GM10847 (cell line): Measurements from ENCODE around the gene RTN4RL2.

Experiments used
- POLR2A ChIP-seq: IDR thresholded peaks from 2 replicates; pipeline ENCODE4 v1.6.1; 2011; ENCODE audit not compliant: insufficient read length; ENCODE audit errors: extremely low read depth

Gene RTN4RL2

DNA sequence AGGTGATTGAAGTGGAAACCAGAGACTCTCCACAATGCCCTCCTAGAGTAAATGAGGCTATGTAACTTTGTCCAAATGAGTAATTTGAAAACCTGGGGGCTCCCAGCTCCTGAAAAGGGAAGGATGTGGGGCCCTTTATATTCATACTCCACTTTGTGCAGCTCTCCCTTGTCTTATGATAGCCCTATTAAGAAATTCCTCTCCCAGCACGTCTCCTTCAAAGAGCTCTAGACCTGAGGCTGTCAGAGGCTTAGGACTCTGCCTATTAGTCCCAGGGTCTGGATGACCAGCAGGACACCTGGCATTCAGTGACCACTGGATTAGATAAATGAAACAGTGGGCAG is 53.1 kb downstream of the RTN4RL2 start:
- TF ChIP-seq POLR2A: no peak

DNA sequence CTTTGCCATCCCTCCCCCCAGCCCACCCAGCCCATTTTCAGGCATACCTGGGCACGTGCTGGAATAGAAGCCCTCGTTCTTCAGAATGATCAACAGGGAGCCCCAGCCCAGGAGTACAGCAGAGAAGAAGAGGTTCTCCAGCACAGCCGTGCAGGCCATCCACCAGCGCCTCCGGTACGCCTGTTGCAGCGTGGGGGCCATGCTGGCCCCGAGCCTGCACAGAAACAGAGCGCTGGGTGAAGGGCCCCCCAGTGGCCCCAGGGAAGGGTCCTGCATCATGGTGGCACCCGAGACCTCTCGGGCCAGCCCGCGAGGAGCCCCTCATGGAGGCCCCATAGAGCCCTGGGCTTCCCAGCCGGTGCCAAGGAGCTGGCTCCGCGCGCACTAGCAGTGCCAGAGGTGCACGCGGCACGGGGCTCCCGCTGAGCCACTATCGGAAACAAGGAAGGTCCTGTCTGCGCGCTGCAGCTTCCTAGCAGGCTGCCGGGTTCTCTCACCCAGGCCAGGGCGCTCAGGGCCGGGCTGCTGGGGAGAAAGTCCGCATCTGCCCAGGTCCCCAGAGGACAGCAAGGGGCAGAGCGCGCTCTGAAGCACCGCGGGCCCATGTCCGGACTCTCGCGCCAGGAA is 53.7 kb downstream of the RTN4RL2 start:
- no peak for TF ChIP-seq POLR2A

DNA sequence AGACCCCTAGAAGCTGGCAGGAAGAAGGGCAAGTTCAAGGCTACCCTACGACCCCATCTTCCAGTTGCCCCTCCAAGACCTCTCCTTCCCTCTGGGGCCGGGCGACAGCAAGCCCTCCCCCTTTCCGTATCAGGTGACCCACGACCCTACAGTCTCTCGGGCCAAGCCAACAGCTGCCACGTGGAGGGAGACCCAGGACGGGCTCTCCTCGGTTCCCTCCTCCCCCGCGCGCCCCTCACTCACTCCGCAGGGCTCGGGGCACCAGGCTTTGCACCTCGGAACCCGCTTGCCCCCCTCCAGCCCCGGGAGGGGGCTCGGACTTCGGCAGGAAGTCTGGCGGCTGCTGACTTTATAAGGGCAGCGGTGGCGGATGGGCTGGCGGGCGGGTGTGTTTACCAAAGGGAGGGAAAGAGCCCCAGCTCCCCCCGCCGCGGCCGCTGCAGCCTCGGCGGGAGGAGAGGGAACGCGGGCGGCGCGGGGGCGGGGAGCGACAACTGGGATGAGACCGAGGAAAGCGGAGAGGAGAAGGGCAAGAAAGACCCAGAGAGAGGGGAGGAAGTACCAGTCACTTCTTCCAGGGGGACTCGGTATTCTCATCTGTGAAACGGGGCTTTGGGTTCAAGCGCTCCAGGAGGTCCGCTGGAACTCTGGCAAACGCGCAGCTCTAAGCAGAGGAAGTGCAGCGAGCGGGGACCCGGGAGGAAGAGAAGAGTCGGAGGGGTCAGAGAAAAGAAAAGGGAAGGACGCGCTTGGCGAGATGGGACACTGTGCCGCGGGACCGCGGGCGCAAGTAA is 54.4 kb downstream of the RTN4RL2 start:
- TF ChIP-seq POLR2A: peak; percentile 16

DNA sequence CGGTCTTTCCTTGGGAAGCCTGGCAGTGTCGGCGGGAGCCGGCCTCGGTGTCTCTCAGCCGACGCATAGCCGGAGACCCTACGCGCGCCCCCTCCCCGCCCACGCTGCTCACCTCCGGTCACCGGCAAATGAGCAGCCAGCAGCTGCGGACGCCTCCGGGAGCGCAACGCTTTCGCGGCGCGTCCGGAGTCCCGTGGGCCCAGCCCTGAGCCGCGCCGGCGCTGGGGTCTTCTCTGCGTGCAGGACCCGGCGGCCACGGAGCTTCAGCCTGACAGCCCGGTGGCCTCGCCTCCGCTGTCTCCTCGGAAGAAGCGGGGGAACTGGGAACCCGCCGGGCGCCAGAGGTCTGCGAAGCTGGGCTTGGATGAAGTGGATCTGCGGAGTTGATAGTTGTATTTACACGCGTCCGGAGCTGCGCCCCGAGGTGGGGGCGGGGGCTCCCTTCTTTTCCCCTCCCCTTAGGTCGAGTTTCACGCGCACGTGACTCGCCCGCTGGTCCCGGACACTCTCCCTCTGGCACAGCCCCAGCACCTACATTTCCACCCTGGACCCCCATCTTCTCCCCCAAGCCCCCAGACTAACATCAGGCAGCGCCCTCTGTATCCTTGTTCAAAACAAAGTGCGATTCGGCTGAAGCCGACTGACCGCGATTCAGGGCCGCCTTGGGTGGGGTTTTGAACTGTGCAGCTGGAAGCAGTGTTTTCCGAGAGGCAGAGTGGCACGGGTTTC is 55.2 kb downstream of the RTN4RL2 start, which contains the start of gene SLC43A1:
Gene SLC43A1 (minus strand): TSS at position 371 of the 729 bp plus-strand sequence. CDS start 1,591 bp downstream, outside the sequence.
- TF ChIP-seq POLR2A: peak; percentile 29

DNA sequence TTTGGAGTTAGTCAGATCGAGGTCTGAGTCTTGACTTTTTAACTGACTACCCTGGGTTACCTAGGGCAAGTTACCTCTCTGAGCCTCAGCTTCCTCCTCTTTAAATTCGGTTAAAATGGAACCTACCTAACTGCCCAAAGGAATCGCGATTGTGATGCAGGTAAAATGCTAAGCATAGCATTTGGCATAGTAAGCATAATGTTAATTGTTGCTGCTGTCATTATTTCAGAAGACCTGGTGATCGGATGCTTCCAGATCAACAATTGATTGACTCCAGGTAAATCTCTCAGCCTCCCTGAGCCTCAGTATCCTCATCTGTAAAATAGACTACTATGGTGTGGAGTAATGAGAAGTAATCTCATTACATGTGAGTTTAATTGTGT is 55.7 kb downstream of the RTN4RL2 start:
- TF ChIP-seq POLR2A: no peak

DNA sequence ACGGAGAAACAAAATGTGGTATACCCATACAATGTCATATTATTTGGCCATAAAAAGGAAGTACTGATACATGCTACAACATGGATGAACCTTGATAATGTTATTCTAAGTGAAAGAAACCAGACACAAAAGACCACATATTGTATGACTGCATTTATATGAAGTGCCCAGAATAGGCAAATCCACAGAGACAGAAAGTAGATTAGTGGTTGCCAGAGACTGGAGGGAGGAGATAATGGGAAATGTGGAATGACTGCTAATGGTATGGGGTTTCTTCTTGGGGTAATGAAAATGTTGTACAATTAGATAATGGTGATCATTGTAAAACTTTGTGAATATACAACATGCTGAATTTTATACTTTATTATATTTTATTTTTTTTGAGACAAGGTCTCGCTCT is 60.8 kb downstream of the RTN4RL2 start:
- TF ChIP-seq POLR2A: no peak

DNA sequence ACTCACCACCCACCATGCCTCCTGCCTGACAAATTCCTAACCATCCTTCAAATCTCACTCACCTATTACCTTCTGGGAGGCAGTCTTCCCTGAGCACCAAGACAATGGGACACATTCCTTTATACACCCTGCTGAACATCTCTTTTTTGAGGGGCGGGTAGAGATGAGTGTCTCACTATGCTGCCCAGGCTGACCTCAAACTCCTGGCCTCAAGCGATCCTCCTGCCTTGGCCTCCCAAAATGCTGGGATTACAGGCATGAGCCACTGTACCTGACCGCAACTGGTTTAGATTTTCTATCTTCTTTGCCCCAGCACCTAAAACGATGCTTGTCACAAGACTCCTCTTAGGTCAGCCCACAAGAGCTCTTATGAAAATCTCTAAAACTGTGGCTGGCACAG is 63.1 kb downstream of the RTN4RL2 start:
- TF ChIP-seq POLR2A: no peak
